HepG2 (cell line): Measurements from ENCODE around the gene DIS3L2. TPM values are rescaled to one million over a fixed set of nuclear protein-coding genes. Genes with fewer than 3 reads are reported as not detected.

Experiments used
- ATAC-seq: fragments of 200-7000 bp; cut with Tn5 transposase; 3 replicates; pipeline ENCODE4 v1.9.1; 2020; ENCODE audit warnings: mild to moderate bottlenecking, moderate library complexity
- BruUV-seq: library from RNA; stranded (reverse); fragments of 400-500 nt; replicated peaks from 2 replicates; lab custom pipeline; 2021; lab: Mats Ljungman, UMichigan
- CTCF ChIA-PET: fragments of 300-600 bp; formaldehyde crosslinking; extraction: SDS; loops from one replicate; lab custom pipeline; 2021; ENCODE audit warnings: low total read pairs, inconsistent platforms, low intra/inter-chr PET ratio; lab: Yijun Ruan, JAX
- POLR2A ChIA-PET: fragments of 350-600 bp; sonication (Branson Sonifier 250); formaldehyde crosslinking; loops from one replicate; lab custom pipeline; 2020; ENCODE audit warnings: antibody characterized with exemption, inconsistent platforms; lab: Yijun Ruan, JAX
- DNase-seq: peaks from one replicate; pipeline ENCODE4 v3.0.0-alpha.2; 2015; ENCODE audit warnings: low spot score
- FAIRE-seq: peaks from 3 replicates; lab custom pipeline; 2011; peaks lifted over from hg19 to GRCh38; lab: Jason Lieb, UNC
- H2AFZ ChIP-seq: one replicate; pipeline ENCODE4 v1.6.1; 2011; ENCODE audit warnings: low read length, inconsistent platforms
- H3K27ac ChIP-seq: fragments of 300-600 bp; 3 replicates; pipeline ENCODE4 v1.8.0; 2011; ENCODE audit warnings: mixed run types, mild to moderate bottlenecking, mixed read lengths, low read length, inconsistent platforms; ENCODE audit not compliant: insufficient read depth; ENCODE audit errors: extremely low read length
- H3K27me3 ChIP-seq, 2 experiments: fragments of 200-600 bp in 1 of 2; 2 replicates in 1 of 2; 3 replicates in 1 of 2; pipeline versions ENCODE4 v1.6.0 to v1.8.0; 2011; ENCODE audit warnings: low read length in 2 of 2, mild to moderate bottlenecking in 2 of 2, moderate library complexity in 2 of 2, inconsistent platforms in 1 of 2; ENCODE audit not compliant: insufficient read depth in 2 of 2, control insufficient read depth in 1 of 2
- H3K36me3 ChIP-seq, 2 experiments: fragments of 200-600 bp in 1 of 2; replicated peaks in 1 of 2; 2 replicates in 1 of 2; 3 replicates in 1 of 2; pipeline versions ENCODE4 v1.5.1 to v1.8.0; 2011; ENCODE audit warnings: low read length in 2 of 2, inconsistent platforms in 1 of 2; ENCODE audit not compliant: insufficient read depth in 2 of 2, control insufficient read depth in 1 of 2
- H3K4me1 ChIP-seq: 2 replicates; pipeline ENCODE4 v1.5.1; 2012; ENCODE audit warnings: low read length, inconsistent platforms; ENCODE audit not compliant: insufficient read depth
- H3K4me2 ChIP-seq: 2 replicates; pipeline ENCODE4 v1.6.0; 2011; ENCODE audit warnings: low read depth, low read length, inconsistent platforms
- H3K4me3 ChIP-seq, 3 experiments: fragments of 200-600 bp in 1 of 3; sonication (generic), shearing (Covaris generic) in 1 of 3; replicated peaks in 1 of 3; 2 replicates each; pipeline ENCODE4 v1.5.1; 2011 to 2016; ENCODE audit warnings: low read length in 3 of 3, inconsistent platforms in 2 of 3, low read depth in 2 of 3, mild to moderate bottlenecking in 2 of 3, control low read depth in 1 of 3, mixed read lengths in 1 of 3; ENCODE audit not compliant: insufficient read depth in 1 of 3
- H3K79me2 ChIP-seq: one replicate; pipeline ENCODE4 v1.6.1; 2011; ENCODE audit warnings: low read length, inconsistent platforms; ENCODE audit not compliant: insufficient read depth
- H3K9ac ChIP-seq: 2 replicates; pipeline ENCODE4 v1.6.0; 2011; ENCODE audit warnings: mild to moderate bottlenecking, low read depth, low read length, inconsistent platforms; ENCODE audit not compliant: insufficient read depth
- H3K9me3 ChIP-seq: 2 replicates; pipeline ENCODE4 v1.5.1; 2012; ENCODE audit warnings: mild to moderate bottlenecking, low read length
- H4K20me1 ChIP-seq: 2 replicates; pipeline ENCODE4 v1.6.0; 2011; ENCODE audit warnings: inconsistent platforms, mild to moderate bottlenecking, low read length, moderate library complexity; ENCODE audit not compliant: insufficient read depth
- NFE2 ChIP-seq: sonication (generic); formaldehyde crosslinking; IDR thresholded peaks from 2 replicates; pipeline ENCODE4 v1.4.0; 2020; ENCODE audit warnings: missing genetic modification reagents
- THAP11 ChIP-seq: IDR thresholded peaks from 2 replicates; pipeline ENCODE4 v1.6.1; 2016; ENCODE audit warnings: missing biosample characterization, missing genetic modification reagents
- ZNF629 ChIP-seq: sonication (generic); formaldehyde crosslinking; conservative IDR thresholded peaks from 2 replicates; pipeline ENCODE4 v1.5.0; 2020; ENCODE audit warnings: missing genetic modification reagents
- WGBS: methylation state at CpG from one replicate; pipeline ENCODE4 v1.1.6; 2017; ENCODE audit warnings: low lambda C conversion rate; 5-methylcytosine and 5-hydroxymethylcytosine counted together
- in situ Hi-C: cut with HindIII; loops from 2 replicates; pipeline ENCODE4 v1.10.0; 2017; ENCODE audit warnings: low pct_unique_long_range_greater_than_20kb; ENCODE audit not compliant: extremely low pct_ligation_motif_present
- intact Hi-C: fragments of 100-400 bp; cut with micrococcal nuclease; formaldehyde crosslinking; loops from one replicate; pipeline ENCODE4 v1.10.0; 2022; ENCODE audit not compliant: unreplicated experiment
- polyA plus RNA-seq, 8 experiments: library from polyadenylated mRNA; depleted of rRNA in 3 of 8; stranded (reverse) in 7 of 8; unstranded in 1 of 8; fragments of >200 nt; fragmentation: Illumina TruSeq in 4 of 8; extraction: Trizol in 4 of 8; gene quantifications; 2 replicates each; pipeline versions ENCODE4 v1.2.1 to v1.2.3, GENCODE V29; 2011 to 2016; ENCODE audit warnings: low read depth in 4 of 8, missing spikeins in 1 of 8, mixed read lengths in 1 of 8; ENCODE audit not compliant: insufficient read depth in 1 of 8
- total RNA-seq, 5 experiments: library from RNA; depleted of rRNA; stranded (reverse); fragments of >200 nt; fragmentation: Illumina TruSeq; extraction: Trizol; gene quantifications; 2 replicates each; pipeline ENCODE4 v1.2.3, GENCODE V29; 2016; ENCODE audit warnings: low read depth in 1 of 5
- TF ChIP-seq, protein P1 (sequence below): sonication (generic); formaldehyde crosslinking; IDR thresholded peaks from 2 replicates; pipeline ENCODE4 v1.4.0; 2020; ENCODE audit warnings: missing genetic modification reagents, borderline replicate concordance
- TF ChIP-seq, protein P2 (sequence below): sonication (generic); formaldehyde crosslinking; IDR thresholded peaks from 2 replicates; pipeline ENCODE4 v1.8.0; 2022; ENCODE audit warnings: missing genetic modification reagents, low read depth, mild to moderate bottlenecking, borderline replicate concordance
- TF ChIP-seq, protein P3 (sequence below): sonication (generic); formaldehyde crosslinking; IDR thresholded peaks from 2 replicates; pipeline ENCODE4 v1.4.0; 2020; ENCODE audit warnings: missing genetic modification reagents, mild to moderate bottlenecking, borderline replicate concordance

The DIS3L2 gene
- total and polyA plus RNA-seq, 2 of the 13 experiments (the other 11 are each of a cell fraction or from before 2014, with no cell fraction given), result 7.0 to 23.9 TPM

DNA sequence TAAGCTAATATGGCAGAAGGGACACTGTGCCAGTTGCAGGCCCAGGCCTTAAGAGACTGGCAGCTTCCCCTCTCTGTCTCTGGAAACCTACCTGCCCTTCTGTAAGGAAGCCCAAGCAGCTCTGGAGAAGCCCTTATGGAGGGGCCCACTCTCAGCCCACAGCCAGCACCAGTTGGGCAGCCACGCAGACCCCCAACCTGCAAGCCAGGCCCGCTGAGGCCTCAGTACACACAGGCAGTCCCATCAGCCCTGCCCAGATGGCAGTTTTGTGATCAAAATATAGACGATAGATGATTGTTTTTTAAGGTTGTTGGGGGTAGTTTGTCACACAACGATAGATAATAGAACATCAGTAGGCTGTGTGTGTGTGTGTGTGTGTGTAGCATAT is 380.2 kb downstream of the DIS3L2 start:
- Histone ChIP-seq H3K4me2 (no peak overlapping the region), H3K36me3 (no peaks in the 10 kb centered on the region), H3K9ac (no peak overlapping the region), H3K4me3 (no peak overlapping the region), H2AFZ (no peak overlapping the region), H3K27ac (no peak overlapping the region), H3K4me1 (no peaks in the 10 kb centered on the region), H3K9me3 (no peaks in the 10 kb centered on the region), H3K79me2 (no peaks in the 10 kb centered on the region), H3K27me3 (peaks cover 0 to 11% of the 10 kb centered on the region in 2 experiments; a peak in 2 of 5 replicates), H4K20me1 (peaks cover 2% of the 10 kb centered on the region; the same call in 1 of the 2 replicates)
- ATAC-seq, result no peak
- TF ChIP-seq NFE2 (CRISPR knock-in tag), result no peak
- TF ChIP-seq ZNF629 (CRISPR knock-in tag), result no peak
- TF ChIP-seq, protein P1, sequence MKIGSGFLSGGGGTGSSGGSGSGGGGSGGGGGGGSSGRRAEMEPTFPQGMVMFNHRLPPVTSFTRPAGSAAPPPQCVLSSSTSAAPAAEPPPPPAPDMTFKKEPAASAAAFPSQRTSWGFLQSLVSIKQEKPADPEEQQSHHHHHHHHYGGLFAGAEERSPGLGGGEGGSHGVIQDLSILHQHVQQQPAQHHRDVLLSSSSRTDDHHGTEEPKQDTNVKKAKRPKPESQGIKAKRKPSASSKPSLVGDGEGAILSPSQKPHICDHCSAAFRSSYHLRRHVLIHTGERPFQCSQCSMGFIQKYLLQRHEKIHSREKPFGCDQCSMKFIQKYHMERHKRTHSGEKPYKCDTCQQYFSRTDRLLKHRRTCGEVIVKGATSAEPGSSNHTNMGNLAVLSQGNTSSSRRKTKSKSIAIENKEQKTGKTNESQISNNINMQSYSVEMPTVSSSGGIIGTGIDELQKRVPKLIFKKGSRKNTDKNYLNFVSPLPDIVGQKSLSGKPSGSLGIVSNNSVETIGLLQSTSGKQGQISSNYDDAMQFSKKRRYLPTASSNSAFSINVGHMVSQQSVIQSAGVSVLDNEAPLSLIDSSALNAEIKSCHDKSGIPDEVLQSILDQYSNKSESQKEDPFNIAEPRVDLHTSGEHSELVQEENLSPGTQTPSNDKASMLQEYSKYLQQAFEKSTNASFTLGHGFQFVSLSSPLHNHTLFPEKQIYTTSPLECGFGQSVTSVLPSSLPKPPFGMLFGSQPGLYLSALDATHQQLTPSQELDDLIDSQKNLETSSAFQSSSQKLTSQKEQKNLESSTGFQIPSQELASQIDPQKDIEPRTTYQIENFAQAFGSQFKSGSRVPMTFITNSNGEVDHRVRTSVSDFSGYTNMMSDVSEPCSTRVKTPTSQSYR (CRISPR knock-in tag), result no peak
- TF ChIP-seq, protein P2, sequence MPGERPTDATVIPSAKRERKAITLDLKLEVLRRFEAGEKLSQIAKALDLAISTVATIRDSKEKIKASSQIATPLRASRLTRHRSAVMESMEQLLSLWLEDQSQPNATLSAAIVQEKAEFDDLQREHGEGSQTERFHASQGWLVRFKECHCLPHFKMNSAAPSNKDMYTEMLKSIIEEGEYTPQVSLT (CRISPR knock-in tag), result no peak
- TF ChIP-seq, protein P3, sequence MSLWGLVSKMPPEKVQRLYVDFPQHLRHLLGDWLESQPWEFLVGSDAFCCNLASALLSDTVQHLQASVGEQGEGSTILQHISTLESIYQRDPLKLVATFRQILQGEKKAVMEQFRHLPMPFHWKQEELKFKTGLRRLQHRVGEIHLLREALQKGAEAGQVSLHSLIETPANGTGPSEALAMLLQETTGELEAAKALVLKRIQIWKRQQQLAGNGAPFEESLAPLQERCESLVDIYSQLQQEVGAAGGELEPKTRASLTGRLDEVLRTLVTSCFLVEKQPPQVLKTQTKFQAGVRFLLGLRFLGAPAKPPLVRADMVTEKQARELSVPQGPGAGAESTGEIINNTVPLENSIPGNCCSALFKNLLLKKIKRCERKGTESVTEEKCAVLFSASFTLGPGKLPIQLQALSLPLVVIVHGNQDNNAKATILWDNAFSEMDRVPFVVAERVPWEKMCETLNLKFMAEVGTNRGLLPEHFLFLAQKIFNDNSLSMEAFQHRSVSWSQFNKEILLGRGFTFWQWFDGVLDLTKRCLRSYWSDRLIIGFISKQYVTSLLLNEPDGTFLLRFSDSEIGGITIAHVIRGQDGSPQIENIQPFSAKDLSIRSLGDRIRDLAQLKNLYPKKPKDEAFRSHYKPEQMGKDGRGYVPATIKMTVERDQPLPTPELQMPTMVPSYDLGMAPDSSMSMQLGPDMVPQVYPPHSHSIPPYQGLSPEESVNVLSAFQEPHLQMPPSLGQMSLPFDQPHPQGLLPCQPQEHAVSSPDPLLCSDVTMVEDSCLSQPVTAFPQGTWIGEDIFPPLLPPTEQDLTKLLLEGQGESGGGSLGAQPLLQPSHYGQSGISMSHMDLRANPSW, result no peak
- TF ChIP-seq THAP11 (CRISPR knock-in tag), result no peak
- FAIRE-seq, result no peak
- BruUV-seq, result no TSS peak
- ChIA-PET CTCF (no interaction called here), POLR2A (no interaction called here)
- in situ Hi-C loops, result no loop called here
- no peak for DNase-seq
- 68% methylated on average over 4 of the region's 4 CpGs for WGBS
- intact Hi-C loops, result no loop called here
